ENCODE measurements around the gene KCNH3.
A peak's percentile ranks its signal among the peaks of the same experiment; 100 is the strongest.

The KCNH3 gene

GRCh38 chr12:49587174-49587908, 48.5 kb downstream of the KCNH3 start:
- H3K4me3 ChIP-seq (ENCODE audit: low read length) = no peak overlapping the region
- DNase-seq (ENCODE audit: low read depth) = no peak
- no peak for TF ChIP-seq CTCF (IDR thresholded peaks at IDR 0.05; ENCODE audit: insufficient read depth, low read depth, low read length, missing control alignments)

- H3K4me3 ChIP-seq (ENCODE audit: low read length) = no peak overlapping the region
- TF ChIP-seq CTCF (IDR thresholded peaks at IDR 0.05; ENCODE audit: insufficient read depth, low read depth, low read length, missing control alignments) = no peak
- DNase-seq (ENCODE audit: low read depth) = no peak
Observed at GRCh38 chr12:49588281-49588680, 49.5 kb downstream of the KCNH3 start.

- no peak overlapping the region for H3K4me3 ChIP-seq (ENCODE audit: low read length)
- DNase-seq (ENCODE audit: low read depth) = peak; percentile 18
Observed at GRCh38 chr12:49588721-49589516, 50.1 kb downstream of the KCNH3 start.

GRCh38 chr12:49598527-49598926, 59.7 kb downstream of the KCNH3 start:
- H3K4me3 ChIP-seq (ENCODE audit: low read length) = no peak overlapping the region
- no peak for TF ChIP-seq CTCF (IDR thresholded peaks at IDR 0.05; ENCODE audit: insufficient read depth, low read depth, low read length, missing control alignments)

More at GRCh38 chr12:49588721-49589516, 50.1 kb downstream of the KCNH3 start:
- TF ChIP-seq CTCF (IDR thresholded peaks at IDR 0.05; ENCODE audit: insufficient read depth, low read depth, low read length, missing control alignments) = no peak

GRCh38 chr12:49599961-49600360, 61.1 kb downstream of the KCNH3 start:
- no peak overlapping the region for H3K4me3 ChIP-seq (ENCODE audit: low read length)
- DNase-seq (ENCODE audit: low read depth) = no peak
- no peak for TF ChIP-seq CTCF (IDR thresholded peaks at IDR 0.05; ENCODE audit: insufficient read depth, low read depth, low read length, missing control alignments)

More at GRCh38 chr12:49598527-49598926, 59.7 kb downstream of the KCNH3 start:
- no peak for DNase-seq (ENCODE audit: low read depth)

GRCh38 chr12:49603721-49604120, 64.9 kb downstream of the KCNH3 start:
- no peak for TF ChIP-seq CTCF (IDR thresholded peaks at IDR 0.05; ENCODE audit: insufficient read depth, low read depth, low read length, missing control alignments)
- no peak for DNase-seq (ENCODE audit: low read depth)
- no peak overlapping the region for H3K4me3 ChIP-seq (ENCODE audit: low read length)
